ACHN (cell line): Measurements from ENCODE around the gene FHOD1.

Source experiments
- DNase-seq: peaks from one replicate; pipeline ENCODE4 v3.0.0-alpha.2; 2015
- in situ Hi-C: cut with HindIII; loops from 2 replicates; pipeline ENCODE4 v1.10.0; 2017; ENCODE audit warnings: low sequenced_read_pairs, low pct_ligation_motif_present, low pct_unique_long_range_greater_than_20kb

The FHOD1 gene

DNA sequence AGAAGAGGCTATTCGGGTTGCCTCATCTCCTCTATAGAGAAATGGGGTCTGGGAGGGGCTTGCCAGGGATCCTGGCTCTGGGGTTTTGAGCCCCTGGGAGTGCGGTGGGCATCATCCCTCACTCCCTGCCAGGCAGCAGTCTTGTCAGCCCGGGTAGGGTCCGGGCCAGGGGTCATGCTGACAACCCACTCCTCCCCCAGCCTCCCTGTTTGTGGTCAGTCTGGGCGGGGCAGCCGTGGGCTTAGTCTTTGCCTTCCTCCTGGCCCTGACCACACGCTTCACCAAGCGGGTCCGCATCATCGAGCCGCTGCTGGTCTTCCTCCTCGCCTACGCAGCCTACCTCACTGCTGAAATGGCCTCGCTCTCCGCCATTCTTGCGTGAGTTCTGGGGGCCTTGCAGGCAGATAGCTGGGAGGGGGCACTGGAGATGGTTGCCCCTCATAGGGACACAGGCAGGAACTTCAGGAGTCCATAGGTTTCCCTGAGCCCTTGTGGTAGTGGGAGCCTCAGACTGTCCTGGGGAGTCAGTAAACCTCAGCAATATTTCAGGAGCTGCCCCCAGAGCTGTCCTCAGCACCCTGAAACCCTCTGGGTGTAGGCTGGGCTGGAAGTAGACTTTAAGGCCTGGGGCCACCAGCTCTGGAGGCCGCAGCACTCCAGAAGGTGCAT, 8.4 kb upstream of the FHOD1 start:
- in situ Hi-C loops = no loop called here
- no peak for DNase-seq

DNA sequence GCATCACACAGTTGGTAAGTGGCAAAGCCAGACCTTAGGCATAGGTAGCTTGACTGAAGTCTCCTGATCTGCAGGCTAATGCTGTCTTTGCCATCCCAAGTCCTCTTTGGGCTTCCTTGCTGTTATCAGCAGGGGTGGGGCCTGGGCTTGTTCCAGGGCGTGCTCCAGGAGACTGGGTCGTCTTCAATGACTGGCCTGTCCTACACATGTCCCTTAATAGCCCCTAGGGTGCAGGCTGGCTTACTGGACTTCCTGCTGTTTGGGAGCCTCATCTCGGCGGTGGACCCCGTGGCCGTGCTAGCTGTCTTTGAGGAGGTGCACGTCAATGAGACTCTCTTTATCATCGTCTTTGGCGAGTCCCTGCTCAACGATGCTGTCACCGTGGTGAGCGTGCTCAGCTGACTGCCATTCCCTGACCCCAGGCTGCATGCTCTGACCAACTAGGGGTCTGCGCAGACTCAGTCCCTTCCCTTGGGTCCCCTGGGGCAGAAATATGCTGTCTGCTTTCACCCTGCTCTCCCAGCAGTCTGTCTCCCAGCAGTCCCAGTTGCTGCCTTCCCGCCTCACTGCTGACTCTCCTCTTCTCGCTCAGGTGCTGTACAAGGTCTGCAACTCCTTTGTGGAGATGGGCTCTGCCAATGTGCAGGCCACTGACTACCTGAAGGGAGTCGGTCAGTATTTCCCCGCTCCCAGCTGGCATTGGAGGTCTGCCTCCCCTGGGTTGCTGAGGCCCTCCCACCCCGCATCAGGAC, 7.7 kb upstream of the FHOD1 start:
- in situ Hi-C loops = no loop called here
- DNase-seq = no peak

DNA sequence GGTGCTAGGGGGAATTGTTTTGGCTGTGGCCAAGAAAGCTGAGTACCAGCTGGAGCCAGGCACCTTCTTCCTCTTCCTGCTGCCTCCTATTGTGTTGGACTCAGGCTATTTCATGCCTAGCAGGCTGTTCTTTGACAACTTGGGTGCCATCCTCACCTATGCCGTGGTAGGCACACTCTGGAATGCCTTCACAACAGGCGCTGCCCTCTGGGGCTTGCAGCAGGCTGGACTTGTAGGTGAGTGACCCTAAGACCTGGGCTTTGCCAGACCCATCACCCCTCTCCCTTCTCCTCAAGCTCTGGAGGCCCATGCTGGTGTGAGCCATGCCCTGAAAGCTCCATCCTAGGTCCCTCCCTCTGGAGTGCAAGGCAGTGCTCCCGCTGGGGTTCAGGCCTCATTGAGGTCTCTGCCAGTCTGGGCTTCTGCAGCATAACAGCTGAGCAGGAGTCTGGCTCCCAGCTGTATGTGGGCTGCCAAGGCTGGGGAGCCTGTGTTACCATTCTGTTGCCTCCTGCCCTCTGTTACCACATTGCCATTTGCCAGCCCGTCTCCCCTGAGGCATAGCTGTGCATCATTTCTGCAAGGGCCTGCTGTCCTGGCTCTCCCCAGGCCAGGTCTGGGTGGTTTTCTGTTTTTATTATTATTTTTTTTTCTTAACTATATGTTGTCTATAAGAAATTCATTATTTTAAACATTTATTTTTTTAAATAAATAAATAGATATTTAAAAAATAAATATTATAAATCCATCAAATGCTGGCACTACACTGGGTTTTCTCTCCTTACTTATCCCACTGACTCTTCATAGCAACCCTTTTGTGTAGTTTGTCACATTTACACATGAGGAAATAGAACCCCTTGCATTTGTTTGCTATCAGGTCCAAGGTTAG, 5.6 kb upstream of the FHOD1 start:
- in situ Hi-C loops = no loop called here
- no peak for DNase-seq

DNA sequence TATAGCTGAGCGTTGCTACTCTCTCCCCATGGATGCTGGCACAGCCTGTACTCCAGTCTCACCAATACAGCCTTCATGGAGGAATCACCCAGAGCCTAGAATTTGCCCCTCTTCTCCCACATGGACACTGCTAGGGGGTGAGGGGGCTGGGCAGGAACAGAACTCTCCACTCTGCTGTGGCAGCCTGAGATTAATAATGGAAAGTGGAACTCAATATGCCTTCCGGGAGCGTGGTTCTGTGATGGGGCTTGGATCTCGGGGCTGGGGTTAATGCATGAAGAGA, 2.7 kb upstream of the FHOD1 start:
- in situ Hi-C loops = no loop called here
- DNase-seq = no peak

DNA sequence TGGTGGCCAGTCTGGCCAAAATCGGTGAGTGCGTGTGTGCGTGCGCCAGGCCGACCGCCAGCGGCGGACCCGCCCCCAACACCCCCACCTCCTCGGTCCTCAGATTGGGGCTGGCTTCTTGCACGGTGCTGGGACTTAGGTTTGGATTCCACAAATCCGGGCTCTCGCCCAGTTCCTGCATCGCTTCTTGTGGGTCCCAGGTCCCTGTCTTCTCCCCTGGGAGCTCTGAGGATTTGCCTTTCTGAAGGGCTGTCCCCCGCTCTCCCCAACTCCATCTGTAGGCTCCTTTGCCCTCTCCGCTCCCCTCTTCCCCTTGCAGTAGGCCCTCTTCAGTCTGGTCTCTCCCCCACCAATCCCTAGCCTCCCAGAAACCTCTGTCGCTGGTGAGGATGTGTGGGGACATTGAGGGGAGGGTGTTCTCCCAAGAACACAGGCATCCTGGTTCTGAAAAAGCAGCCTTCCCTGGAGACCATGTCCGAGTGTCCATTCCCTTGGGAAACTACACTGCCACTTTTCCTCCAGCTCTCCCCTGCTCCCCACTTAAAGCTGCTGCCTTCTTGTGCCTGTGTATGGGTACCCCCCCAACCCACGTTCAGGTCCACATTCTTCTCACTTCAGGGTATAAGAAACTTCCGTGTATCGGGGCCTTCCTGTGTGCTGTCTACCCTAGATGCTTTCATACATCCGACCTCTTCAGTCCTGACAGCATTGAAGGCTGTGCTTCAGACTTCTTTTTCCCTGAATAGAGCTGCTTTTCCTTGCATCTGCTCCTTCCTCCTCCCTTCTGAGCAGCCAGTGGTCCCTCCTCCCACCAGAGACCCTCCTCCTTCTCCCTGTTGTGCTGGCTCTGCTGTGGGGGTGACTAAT, 2.1 kb upstream of the FHOD1 start:
- in situ Hi-C loops = no loop called here
- DNase-seq = no peak

DNA sequence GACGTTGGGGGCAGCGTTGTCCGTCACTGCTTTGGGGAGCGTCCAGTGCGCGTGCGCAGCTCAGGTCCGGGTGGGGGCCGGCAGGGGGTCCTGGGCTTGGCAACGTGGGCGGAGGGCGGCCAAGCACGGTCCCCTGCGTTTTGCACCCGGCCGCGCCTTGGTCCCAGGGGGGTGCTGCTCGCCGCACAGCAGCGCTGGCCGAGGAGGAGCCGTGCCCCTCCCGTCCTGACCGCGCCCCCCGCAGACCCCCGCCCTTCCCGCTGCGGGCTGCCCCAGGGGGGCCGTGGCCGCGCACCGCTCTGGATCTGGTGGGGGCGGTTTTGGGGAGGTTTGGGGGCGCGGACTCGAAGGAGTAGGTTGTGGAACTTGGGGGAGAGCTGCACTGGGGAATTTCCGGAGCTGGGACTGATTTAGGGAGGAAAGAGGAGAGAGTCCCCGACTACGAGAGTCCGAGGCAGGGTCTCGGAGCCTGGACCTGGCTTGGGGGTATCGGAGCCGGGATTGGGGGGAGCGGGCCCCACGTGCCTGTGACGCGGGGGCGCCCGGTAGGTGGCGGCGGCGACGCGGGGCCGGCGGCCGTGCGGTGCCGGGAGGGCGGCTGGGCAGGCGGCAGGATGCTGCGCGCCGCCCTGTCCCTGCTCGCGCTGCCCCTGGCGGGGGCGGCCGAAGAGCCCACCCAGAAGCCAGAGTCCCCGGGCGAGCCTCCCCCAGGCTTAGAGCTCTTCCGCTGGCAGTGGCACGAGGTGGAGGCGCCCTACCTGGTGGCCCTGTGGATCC, 1.3 kb upstream of the FHOD1 start, which contains the start of gene SLC9A5:
TSS of gene SLC9A5 (plus strand) at position 579 of the 777 bp plus-strand sequence. CDS start at position 615, 36 bp downstream.
- DNase-seq = peak; percentile 45
- in situ Hi-C loops = no loop called here

DNA sequence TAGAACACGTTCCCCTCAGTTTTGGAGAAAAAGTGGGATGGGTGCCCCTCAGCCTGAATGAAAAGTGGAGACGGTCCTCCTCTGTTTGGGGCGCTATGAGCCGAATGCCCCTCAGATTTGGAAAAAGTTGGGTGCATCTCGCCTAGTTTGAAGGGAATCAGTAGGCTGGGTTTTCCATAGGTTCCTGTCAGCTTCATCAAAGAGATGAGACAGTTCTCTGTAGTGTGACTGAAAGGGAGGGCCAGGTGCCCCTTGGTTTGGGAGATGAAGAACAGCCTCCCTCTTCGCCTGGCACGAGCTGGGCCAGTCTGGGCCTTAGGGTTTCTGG, 756 bp upstream of the FHOD1 start:
- in situ Hi-C loops = no loop called here
- DNase-seq = peak; percentile 33

DNA sequence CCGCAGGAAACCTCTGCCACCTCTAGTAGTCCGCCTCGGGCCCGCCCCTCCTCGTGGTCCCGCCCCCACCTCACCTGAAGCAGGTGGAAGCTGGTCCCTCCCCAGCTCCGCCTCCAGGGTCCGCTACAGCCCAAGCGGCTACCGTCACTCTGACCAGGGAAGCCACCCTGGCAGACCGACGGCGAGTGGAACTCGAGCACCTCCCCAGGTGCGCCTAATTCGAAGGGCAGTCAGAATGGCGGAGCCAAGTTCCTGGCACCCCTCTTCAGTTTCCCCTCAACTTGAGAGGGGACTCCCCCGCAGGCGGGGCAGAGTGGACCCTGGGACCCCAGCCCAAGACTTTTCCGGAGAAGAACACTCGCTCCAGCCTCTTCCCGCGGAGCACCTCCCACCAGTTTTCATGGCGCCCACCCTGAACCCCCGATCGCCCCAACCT, 507 bp downstream of the FHOD1 start:
- in situ Hi-C loops = no loop called here
- DNase-seq = peak; percentile 48

DNA sequence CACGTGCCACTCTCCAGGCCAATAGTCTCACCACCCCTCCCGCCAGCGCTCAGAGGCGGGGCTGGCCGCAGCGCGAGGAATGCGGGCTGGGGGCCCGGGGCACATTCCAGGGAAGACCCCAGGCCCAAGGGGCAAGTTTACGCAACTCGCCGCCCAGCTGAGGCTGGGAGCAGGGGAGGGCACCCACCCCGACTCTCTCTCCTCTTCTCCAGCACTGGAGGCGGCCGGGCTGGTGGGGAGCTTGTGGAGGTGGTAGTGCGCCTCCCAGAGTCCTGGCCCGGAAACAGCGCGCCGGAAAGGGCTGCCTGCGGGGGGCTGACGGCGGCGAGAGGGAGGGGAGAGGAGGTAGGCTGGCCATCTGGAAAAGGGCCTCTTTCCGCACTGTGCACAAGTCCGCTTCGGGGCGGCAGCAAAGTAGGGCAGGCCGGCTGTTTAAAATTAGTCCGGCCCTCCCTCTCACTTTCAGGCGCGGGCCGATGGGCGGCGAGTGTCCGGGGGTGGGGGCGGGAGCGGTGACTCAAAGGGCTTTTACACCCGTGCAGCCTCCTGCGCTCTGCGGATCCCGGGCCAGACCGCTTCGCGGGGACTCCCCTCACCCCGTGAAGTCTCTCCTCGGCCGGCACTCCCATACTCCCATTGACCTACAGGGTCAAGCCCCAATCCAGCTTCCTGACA, 1.1 kb downstream of the FHOD1 start:
- in situ Hi-C loops = no loop called here
- DNase-seq = peak; percentile 91

DNA sequence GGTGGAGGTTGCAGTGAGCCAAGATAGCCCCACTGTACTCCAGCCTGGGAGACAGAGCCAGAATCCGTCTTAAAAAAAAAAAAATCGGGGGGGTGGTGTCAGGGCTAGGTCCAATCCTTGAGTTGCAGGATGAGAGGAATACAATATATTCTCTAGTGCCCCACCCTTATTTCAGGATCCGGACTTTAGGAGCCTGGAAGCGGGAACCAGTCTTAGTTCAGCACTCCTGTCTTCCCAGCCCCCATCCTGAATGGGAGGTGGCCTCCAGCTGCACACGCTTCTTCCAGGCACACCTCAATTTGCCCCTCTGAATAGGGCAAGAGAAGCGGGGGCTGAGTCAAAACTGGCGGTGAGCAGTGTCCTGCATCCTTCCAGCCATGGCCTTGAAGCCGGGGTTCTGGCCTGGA, 1.6 kb downstream of the FHOD1 start:
- in situ Hi-C loops = no loop called here
- no peak for DNase-seq

DNA sequence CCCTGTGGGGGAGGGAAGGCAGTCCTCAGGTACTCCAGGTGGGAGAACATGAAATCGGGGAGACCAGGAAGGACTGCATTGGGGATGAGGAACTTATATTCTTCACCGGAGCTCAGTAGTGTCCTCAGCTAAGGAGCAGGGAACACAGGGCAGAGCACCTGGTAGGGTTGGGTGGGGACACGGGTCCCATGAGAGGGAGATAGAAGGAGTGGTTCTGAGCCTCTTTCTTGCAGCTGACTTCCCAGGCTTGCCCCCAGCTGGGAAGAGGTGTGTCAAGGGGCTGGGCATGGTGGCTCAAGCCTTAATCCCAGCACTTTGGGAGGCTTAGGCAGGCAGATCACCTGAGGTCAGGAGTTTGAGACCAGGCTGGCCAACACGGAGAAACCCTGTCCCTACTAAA, 2.1 kb downstream of the FHOD1 start:
- in situ Hi-C loops = no loop called here
- DNase-seq = no peak

DNA sequence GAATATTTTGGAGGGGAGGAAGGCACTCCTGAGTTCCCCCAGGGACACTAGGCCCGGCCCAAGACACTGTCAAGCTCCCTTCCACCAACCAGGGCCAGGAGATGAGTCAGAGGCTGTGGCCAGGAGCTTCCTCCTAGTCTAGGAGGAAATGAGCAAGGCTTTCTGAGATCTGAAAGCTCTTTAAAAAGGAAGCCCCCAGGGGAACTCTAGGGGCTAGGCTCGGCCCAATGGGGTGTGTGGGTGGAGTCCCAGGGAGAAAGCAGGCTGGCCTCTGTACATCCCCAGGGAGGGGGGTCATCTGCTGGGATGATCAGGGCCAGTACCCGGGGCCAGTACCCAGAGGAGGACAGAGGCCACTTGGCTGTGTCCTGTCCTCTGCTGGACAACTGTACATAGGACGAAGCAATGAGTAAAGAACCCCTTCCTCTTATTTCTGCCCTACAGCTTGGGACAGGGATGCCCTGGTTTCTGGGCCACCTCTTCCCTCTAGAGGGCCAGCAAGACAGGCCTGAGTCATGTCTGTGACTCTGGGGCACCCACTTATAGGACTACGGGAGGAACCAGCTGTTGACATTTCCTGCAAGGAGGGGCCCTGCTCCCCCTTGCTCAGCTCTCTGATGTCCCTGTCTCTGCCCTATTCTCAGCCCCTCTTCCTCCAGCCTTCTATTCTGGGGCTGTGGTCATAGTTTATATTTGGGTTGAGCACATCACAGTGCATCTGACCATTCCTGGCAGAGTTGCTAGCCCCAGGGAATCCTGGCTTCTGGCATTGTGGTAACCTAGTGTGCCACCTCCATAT, 2.7 kb downstream of the FHOD1 start:
- peak; percentile 91 for DNase-seq
- in situ Hi-C loops = no loop called here

DNA sequence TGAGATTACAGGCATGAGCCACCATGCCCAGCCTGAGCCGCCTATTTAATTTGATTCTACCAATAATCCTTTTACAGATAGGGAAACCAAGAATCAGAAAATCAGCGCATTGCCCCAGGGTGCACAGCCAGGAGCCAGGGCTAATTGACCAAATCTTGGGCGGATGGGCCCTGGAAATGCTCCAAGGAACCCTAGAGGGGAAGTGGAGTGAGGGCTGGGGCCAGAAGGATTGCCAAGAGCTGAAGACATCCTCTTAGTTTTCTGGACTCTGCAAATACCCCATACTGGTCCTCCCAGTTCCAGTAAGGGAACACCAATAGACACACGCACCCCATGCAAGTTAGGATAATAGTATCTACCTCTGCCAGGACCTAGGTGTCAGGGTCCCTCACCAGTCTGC, 3.8 kb downstream of the FHOD1 start:
- in situ Hi-C loops = no loop called here
- no peak for DNase-seq

DNA sequence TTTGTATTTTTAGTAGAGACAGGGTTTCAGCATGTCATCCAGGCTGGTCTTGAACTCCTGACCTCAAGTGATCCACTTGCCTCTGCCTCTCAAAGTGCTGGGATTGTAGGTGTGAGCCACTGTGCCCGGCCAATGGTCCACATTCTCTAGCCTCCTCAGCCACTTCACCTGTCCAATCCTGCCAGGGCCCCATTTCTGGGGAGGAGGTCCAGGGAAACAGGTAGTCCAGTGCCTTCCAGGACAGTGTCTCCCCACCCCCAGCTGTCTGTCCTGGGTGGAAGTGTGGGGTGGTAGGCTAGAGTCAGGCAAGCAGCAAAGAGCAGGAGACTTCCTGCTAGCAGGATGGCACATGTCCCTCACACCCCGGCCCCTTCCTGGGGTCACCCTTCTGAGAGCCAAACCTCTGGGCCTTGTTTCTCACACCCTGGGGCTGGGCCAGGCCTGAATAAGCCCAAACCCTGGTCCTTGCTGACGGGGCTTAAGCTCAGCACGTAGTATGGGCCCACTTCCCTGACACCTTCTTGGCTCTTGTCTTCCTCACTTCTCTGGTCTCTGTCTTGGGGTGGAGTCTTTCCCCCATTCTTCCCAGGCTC, 5.0 kb downstream of the FHOD1 start:
- in situ Hi-C loops = no loop called here
- no peak for DNase-seq

DNA sequence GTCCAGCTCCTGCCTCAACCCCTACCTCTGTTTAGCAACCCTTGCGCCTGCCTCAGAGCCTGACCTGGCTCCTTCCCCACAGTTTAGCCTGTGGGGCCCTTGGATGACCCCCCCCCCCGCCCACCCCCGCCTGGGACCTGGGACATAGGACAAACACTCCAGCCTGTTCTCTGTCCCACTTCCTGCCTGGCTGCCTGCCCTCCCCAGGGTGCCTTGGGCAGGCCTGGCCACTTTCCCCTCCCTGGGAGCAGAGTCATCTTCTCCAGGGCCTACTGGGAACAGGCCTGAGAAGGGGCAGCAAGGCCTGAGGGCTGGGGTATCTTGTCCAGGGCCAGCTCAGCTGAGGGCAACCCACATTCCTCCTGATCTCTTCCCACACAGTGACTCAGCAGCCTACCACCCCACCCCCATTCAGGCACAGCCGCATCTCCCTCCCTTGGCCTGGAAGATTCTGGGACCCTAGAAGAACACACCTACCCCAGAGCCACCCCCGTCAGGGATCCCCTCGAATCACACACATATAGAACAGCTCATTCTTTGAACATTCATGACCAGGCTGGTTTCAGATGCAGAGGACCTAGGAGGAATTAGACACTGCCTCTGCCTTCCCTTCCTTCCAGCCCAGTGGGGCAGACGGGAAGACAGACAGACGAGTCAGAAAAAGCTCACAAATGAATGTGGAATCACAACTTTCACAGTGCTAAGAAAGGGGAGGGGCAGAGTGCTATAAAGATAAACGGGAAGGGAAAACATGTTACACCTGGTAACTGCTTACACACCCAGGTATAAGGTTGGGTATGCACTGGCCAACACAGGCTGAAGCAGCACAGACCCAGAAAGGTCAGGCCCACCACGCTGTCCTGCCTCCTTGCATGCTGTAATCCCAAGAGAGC, 6.0 kb downstream of the FHOD1 start:
- in situ Hi-C loops = no loop called here

DNA sequence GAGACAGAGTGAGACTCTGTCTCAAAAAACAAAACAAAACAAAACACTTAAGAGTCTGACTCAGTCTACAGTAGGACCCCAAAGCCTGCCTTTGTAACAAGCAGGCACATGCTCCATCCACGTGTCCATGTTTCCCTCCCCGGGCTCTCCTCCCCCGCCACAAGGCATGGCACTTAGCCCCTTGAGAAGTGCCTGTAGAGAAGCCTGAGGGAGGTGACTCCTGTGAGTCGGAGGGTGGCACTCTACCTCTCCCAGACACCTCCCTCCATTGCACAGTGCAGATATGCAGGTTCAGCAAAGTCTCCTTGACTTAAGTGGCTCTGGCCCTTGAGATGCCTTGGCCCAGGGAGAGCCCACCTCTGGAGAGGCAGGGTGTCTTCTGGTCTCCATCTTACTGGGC, 6.8 kb downstream of the FHOD1 start:
- no peak for DNase-seq
- in situ Hi-C loops = no loop called here

More for the DNA sequence above, 6.0 kb downstream of the FHOD1 start:
- DNase-seq = peak; percentile 79
